ENCODE data around the gene ATIC.
"Not testable (repeated sequence)": the region's sequence is repeated elsewhere in the genome, so short reads cannot be mapped to it uniquely, and the experiment has no call there.

The ATIC gene

DNA sequence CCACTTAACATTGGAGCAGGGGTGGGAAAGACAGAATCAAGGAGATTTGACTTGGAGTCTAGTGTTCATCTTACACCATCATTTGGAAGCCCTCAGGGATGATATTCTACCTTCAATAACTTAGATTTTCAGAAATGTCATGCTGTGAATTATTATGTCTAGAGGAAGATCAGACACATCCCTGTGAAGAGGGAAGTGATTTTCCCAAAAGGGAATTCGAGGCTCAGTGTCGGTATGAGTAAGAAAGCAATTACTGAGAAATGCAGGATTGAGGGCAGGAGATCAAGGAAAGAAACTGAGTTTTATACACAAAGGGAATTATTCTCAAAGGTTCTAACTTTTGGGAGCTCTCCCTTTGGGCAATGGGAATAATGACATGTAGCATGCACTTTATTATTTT lies 25.6 kb upstream of the ATIC start:
- no peak for DNase-seq (ENCODE audit: low read depth)
- TF ChIP-seq, protein P1, sequence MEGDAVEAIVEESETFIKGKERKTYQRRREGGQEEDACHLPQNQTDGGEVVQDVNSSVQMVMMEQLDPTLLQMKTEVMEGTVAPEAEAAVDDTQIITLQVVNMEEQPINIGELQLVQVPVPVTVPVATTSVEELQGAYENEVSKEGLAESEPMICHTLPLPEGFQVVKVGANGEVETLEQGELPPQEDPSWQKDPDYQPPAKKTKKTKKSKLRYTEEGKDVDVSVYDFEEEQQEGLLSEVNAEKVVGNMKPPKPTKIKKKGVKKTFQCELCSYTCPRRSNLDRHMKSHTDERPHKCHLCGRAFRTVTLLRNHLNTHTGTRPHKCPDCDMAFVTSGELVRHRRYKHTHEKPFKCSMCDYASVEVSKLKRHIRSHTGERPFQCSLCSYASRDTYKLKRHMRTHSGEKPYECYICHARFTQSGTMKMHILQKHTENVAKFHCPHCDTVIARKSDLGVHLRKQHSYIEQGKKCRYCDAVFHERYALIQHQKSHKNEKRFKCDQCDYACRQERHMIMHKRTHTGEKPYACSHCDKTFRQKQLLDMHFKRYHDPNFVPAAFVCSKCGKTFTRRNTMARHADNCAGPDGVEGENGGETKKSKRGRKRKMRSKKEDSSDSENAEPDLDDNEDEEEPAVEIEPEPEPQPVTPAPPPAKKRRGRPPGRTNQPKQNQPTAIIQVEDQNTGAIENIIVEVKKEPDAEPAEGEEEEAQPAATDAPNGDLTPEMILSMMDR (IDR thresholded peaks at IDR 0.05; ENCODE audit: low read length, missing control alignments): no peak
- H3K4me3 ChIP-seq (replicated peaks; ENCODE audit: low read depth, low read length): no peak overlapping the region

DNA sequence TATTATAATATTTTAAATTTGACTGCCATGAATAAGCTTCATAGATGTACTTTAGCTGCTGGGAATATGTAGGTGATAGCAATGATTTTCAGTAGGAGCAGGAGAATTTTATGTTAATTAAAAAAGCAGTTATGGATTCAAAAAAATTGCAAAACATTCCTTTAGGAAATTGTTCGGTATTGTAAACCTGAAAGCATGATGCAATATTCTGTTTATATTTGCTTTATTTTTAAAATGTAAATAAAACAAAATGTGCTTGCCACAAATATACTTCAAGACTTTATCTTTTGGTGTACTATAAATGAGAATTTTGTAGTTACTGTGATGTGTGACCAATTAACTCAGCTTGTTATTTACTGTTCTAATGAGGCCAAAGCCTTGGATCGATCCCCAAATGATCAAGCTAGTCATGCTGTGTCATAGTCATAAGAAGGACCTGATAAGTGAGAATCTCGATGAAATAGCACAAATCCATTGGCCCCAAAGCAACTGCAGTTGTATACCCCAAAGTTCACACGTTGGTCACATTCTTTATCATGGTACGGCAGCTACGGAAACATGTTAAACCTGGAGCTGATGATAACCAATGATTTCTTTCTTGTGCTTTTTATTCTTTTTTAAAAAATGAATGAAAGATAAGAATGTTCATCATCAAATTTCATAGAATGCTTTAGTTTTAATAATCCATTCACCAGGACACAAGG lies 23.6 kb upstream of the ATIC start:
- DNase-seq (ENCODE audit: low read depth): no peak
- TF ChIP-seq, protein P1 (IDR thresholded peaks at IDR 0.05; ENCODE audit: low read length, missing control alignments): no peak
- H3K4me3 ChIP-seq (replicated peaks; ENCODE audit: low read depth, low read length): no peak overlapping the region

DNA sequence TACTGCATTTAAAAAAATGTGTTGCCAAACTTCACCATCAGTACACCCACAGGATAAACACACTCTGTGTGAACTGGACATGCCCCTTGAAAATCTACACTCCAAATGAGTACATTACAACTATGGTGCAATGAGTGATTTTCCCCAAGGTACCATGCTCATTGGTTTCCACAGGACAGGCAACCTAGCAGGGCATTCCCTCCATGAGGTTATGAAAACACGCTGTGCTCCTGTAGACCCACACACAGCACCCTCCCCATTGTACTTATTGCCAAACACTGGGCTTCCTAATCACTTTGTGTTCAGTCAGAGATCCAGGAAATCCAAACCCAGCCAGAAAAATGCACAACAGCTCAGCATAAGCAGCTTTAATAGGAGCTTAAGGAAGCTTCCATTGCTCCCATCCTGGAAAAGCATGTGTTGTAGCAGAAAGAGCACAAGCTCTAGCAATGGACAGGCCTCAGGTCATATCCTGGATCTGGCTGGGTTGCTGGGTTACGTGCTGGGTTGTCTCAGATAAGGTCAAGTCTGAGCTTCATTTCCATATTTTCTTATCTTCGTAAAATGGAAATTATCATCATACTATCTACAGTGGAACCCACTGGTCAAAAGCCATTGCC lies 20.8 kb upstream of the ATIC start:
- DNase-seq (ENCODE audit: low read depth): peak; percentile 57
- no peak overlapping the region for H3K4me3 ChIP-seq (replicated peaks; ENCODE audit: low read depth, low read length)
- TF ChIP-seq, protein P1 (IDR thresholded peaks at IDR 0.05; ENCODE audit: low read length, missing control alignments): no peak

DNA sequence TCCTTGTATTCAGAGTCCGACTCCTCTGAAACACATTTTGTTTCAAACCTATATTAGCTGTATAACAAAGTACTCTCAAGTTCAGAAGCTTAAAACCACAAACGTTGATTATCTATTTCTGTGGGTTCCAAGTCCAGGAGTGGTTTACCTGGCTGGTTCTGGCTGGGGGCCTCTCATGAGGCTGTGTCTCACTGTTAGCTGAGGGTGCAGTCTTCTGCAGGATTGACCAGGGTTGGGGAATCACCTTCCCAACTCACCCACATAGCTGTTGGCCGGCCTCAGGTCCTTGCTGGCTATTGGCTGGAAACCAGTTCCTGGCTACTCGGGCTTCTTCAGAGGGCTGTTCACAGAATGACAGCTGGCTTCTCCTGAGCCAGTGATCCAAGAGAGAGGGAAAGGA lies 18.0 kb upstream of the ATIC start:
- H3K4me3 ChIP-seq (replicated peaks; ENCODE audit: low read depth, low read length): no peak overlapping the region
- DNase-seq (ENCODE audit: low read depth): no peak
- TF ChIP-seq, protein P1 (IDR thresholded peaks at IDR 0.05; ENCODE audit: low read length, missing control alignments): no peak

DNA sequence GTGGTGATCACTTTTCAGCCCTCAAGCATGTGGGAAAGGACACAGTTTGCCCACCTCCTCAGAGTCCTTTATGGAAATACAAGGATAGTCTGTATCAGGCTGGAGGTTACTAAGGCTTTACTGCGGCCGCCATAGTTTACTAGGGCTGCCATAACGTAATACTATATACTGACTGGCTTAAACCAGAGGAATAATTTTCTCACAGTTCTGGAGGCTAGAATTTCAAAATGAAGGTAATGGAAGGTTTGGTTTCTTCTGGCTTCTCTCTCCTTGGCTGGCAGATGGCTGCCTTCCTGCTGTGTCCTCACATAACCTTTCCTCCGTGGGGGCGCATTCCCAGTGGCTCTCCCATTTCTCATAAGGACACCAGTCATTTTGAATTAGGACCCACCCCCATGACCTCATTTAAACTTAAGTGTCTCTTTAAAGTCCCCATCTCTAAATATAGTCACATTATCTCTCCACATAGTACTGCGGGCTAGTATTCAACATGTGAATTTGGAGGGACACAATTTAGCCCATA lies 12.5 kb upstream of the ATIC start:
- DNase-seq (ENCODE audit: low read depth): no peak
- no peak overlapping the region for H3K4me3 ChIP-seq (replicated peaks; ENCODE audit: low read depth, low read length)

DNA sequence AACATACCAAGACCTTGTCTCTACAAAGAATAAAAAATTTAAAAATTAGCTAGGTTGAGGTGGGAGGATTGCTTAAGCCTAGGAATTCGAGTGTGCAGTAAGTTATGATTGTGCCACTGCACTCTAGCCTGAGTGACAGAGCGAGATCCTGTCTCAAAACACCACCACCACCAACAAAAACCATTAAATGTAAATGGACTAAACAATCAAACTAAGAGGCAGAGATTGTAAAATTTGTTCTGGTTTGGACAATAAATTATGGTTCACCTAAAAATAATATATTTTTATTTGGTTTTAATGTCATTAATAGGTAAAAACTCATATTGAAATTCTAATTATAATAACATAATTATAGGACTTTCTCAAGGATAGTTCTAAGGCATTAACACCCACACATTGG lies 9.9 kb upstream of the ATIC start:
- H3K4me3 ChIP-seq (replicated peaks; ENCODE audit: low read depth, low read length): no peak overlapping the region
- TF ChIP-seq, protein P1 (IDR thresholded peaks at IDR 0.05; ENCODE audit: low read length, missing control alignments): no peak
- DNase-seq (ENCODE audit: low read depth): no peak

More for the DNA sequence above, 12.5 kb upstream of the ATIC start:
- TF ChIP-seq, protein P1 (IDR thresholded peaks at IDR 0.05; ENCODE audit: low read length, missing control alignments): no peak

DNA sequence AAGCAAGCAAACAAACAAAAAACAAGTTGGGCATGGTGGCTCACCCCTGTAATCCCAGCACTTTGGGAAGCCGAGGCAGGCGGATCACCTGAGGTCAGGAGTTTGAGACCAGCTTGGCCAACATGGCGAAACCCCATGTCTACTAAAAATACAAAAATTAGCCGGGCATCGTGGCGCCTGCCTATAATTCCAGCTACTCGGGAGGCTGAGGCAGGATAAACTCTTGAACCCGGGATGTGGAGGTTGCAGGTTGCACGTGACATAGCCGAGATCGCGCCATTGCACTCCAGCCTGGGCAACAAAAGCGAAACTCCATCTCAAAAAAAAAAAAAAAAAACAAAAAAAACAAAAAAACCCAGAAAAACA lies 617 bp upstream of the ATIC start:
- peak overlapping the region; percentile 68 for H3K4me3 ChIP-seq (replicated peaks; ENCODE audit: low read depth, low read length)
- DNase-seq (ENCODE audit: low read depth): not testable (repeated sequence)
